Nephron progenitor cell (in vitro differentiated cells): Measurements from ENCODE around the gene CRTC2.

Experiments used
- DNase-seq: peaks from one replicate; pipeline ENCODE4 v3.0.0; 2021
- H3K27ac Mint-ChIP-seq: 2 replicates; pipeline ENCODE4 v1.8.0; 2021; ENCODE audit warnings: mild to moderate bottlenecking, moderate library complexity, mixed read lengths
- H3K27me3 Mint-ChIP-seq: 2 replicates; pipeline ENCODE4 v1.8.0; 2021; ENCODE audit warnings: mild to moderate bottlenecking, low read depth, mixed read lengths; ENCODE audit not compliant: poor library complexity
- H3K36me3 Mint-ChIP-seq: 2 replicates; pipeline ENCODE4 v1.8.0; 2021; ENCODE audit warnings: low read depth, mixed read lengths
- H3K4me1 Mint-ChIP-seq: 2 replicates; pipeline ENCODE4 v1.8.0; 2021; ENCODE audit warnings: mixed read lengths
- H3K4me3 Mint-ChIP-seq: 2 replicates; pipeline ENCODE4 v1.8.0; 2021; ENCODE audit warnings: mild to moderate bottlenecking, moderate library complexity, mixed read lengths
- H3K9me3 Mint-ChIP-seq: 2 replicates; pipeline ENCODE4 v1.8.0; 2021; ENCODE audit warnings: mild to moderate bottlenecking, moderate library complexity, mixed read lengths
- CTCF ChIP-seq: fragments of 200-600 bp; sonication (generic); IDR thresholded peaks from 2 replicates; pipeline ENCODE4 v1.5.0; 2021; ENCODE audit warnings: antibody characterized with exemption

The CRTC2 gene

GRCh38 chr1:153963030-153963849, 4.8 kb upstream of the CRTC2 start, which contains the start of gene SLC39A1:
Gene SLC39A1, minus strand, starts transcription at chr1:153963537. Its CDS starts 822 bp downstream, at chr1:153962715.
- Mint-ChIP-seq H3K36me3 (peaks cover 24% of the 10 kb centered on the region), H3K9me3 (no peaks in the 10 kb centered on the region), H3K27ac (peak within 1 kb of the TSS; percentile 98), H3K4me3 (peak within 1 kb of the TSS; percentile 89), H3K27me3 (no peaks in the 10 kb centered on the region), H3K4me1 (peaks cover 84% of the 10 kb centered on the region)
- peak; percentile 99 for DNase-seq
- TF ChIP-seq CTCF, result no peak

GRCh38 chr1:153962088-153963029, 3.9 kb upstream of the CRTC2 start:
- H3K36me3 Mint-ChIP-seq, result peaks cover 24% of the 10 kb centered on the region
- peak overlapping the region; percentile 89 for H3K4me3 Mint-ChIP-seq
- no peaks in the 10 kb centered on the region for H3K9me3 Mint-ChIP-seq
- no peak for DNase-seq
- TF ChIP-seq CTCF, result no peak
- H3K4me1 Mint-ChIP-seq, result peaks cover 81% of the 10 kb centered on the region
- peak overlapping the region; percentile 97 for H3K27ac Mint-ChIP-seq
- no peaks in the 10 kb centered on the region for H3K27me3 Mint-ChIP-seq

GRCh38 chr1:153961421-153961820, 3.0 kb upstream of the CRTC2 start:
- Mint-ChIP-seq H3K27ac (peak overlapping the region; percentile 65), H3K27me3 (no peaks in the 10 kb centered on the region), H3K4me3 (peak overlapping the region; percentile 89), H3K9me3 (no peaks in the 10 kb centered on the region), H3K4me1 (peaks cover 82% of the 10 kb centered on the region), H3K36me3 (peaks cover 24% of the 10 kb centered on the region)
- TF ChIP-seq CTCF, result no peak
- no peak for DNase-seq

- no peak for DNase-seq
- no peaks in the 10 kb centered on the region for H3K27me3 Mint-ChIP-seq
- H3K27ac Mint-ChIP-seq, result peak overlapping the region; percentile 32
These were observed 1.8 kb upstream of the CRTC2 start for GRCh38 chr1:153960206-153960605.

GRCh38 chr1:153959454-153959853, 1.0 kb upstream of the CRTC2 start:
- Mint-ChIP-seq H3K4me1 (peaks cover 78% of the 10 kb centered on the region), H3K9me3 (no peaks in the 10 kb centered on the region), H3K36me3 (peaks cover 17% of the 10 kb centered on the region), H3K4me3 (peak overlapping the region; percentile 29), H3K27me3 (no peaks in the 10 kb centered on the region), H3K27ac (peak overlapping the region; percentile 10)
- no peak for TF ChIP-seq CTCF
- no peak for DNase-seq

More at GRCh38 chr1:153960206-153960605, 1.8 kb upstream of the CRTC2 start:
- TF ChIP-seq CTCF, result no peak
- Mint-ChIP-seq H3K36me3 (peaks cover 17% of the 10 kb centered on the region), H3K4me1 (peaks cover 79% of the 10 kb centered on the region), H3K4me3 (no peak overlapping the region), H3K9me3 (no peaks in the 10 kb centered on the region)
